ENCODE data around the gene VSTM4.

GRCh38 chr10:49049660-49050059, 65.7 kb downstream of the VSTM4 start:
- TF ChIP-seq CTCF (IDR thresholded peaks at IDR 0.05; ENCODE audit: poor library complexity) (no peak), EZH2 (IDR thresholded peaks at IDR 0.05; ENCODE audit: borderline replicate concordance) (no peak)

Data from hepatocyte (in vitro differentiated cells).